Naive B cell (primary cell): Measurements from ENCODE around the gene DBNDD1. TPM values are rescaled to one million over a fixed set of nuclear protein-coding genes. Genes with fewer than 3 reads are reported as not detected.

ENCODE experiments used
- ATAC-seq, 2 donors: fragments of 150-1000 bp; cut with Tn5 transposase; 2 replicates each; pipeline ENCODE4 v1.10.0; 2021; ENCODE audit warnings: low read depth in 2 of 2, mild to moderate bottlenecking in 2 of 2, moderate library complexity in 2 of 2
- DNase-seq: peaks from one replicate; pipeline ENCODE4 v3.0.0; 2022
- H3K27ac Mint-ChIP-seq, 6 donors: one replicate each; pipeline ENCODE4 v1.8.0; 2020 to 2022; ENCODE audit warnings: mild to moderate bottlenecking in 6 of 6, mixed read lengths in 6 of 6, moderate library complexity in 5 of 6, inconsistent platforms in 2 of 6
- H3K27me3 Mint-ChIP-seq, 3 donors: one replicate each; pipeline ENCODE4 v1.8.0; 2021 to 2022; ENCODE audit warnings: mixed read lengths in 3 of 3, mild to moderate bottlenecking in 1 of 3
- H3K36me3 Mint-ChIP-seq, 2 donors: one replicate each; pipeline ENCODE4 v1.8.0; 2020 to 2022; ENCODE audit warnings: mixed read lengths in 2 of 2, inconsistent platforms in 1 of 2, mild to moderate bottlenecking in 1 of 2
- H3K4me1 Mint-ChIP-seq, 3 donors: one replicate each; pipeline ENCODE4 v1.8.0; 2020 to 2022; ENCODE audit warnings: mixed read lengths in 3 of 3, inconsistent platforms in 1 of 3, mild to moderate bottlenecking in 1 of 3, moderate library complexity in 1 of 3
- H3K4me3 Mint-ChIP-seq, 8 donors: one replicate each; pipeline ENCODE4 v1.8.0; 2020 to 2022; ENCODE audit warnings: mild to moderate bottlenecking in 8 of 8, mixed read lengths in 8 of 8, moderate library complexity in 8 of 8, inconsistent platforms in 2 of 8
- H3K9me3 Mint-ChIP-seq, 7 donors: one replicate each; pipeline ENCODE4 v1.8.0; 2020 to 2022; ENCODE audit warnings: mixed read lengths in 7 of 7, mild to moderate bottlenecking in 5 of 7, inconsistent platforms in 2 of 7, moderate library complexity in 1 of 7
- polyA plus RNA-seq, 6 donors: library from polyadenylated mRNA; unstranded; fragments of 300-500 nt; fragmentation: Illumina TruSeq; gene quantifications; one replicate each; pipeline ENCODE4 v1.2.3, GENCODE V29; 2021; ENCODE audit warnings: low read depth in 6 of 6

DBNDD1 gene
- polyA plus RNA-seq, 6 donors from 2014 or later, result 48.9 to 149 (median 68.5) TPM

DNA sequence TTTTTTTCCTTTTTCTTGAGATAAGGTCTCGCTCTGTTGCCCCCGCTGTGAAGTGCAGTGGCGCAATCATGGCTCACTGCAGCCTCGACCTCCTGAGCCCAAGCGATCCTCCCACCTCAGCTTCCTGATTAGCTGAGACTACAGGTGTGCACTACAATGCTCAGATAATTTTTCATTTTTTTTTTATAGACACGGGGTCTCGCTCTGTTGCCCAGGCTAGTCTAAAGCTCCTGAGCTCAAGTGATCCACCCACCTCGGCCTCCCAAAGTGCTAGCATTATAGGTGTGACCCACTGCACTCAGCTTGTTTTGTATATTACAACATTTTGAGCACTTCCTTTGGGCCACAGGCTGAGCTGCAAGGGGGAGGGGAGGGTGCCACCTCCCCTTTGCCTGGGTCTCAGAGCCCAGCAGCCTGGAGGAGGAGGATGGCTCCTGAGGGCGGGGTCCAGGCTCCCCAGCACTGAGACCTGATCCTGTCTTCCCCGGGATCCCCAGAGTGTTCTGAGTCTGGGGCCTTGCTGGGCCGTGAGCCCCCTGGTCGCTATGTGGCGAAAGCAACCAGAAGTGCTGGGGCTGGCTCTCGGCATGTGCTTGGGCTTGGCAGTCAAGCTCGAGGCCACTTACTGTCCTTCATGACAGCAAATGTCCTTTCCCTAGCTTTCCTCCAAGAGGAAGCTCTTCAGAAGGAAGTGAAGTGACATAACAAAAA is 62.6 kb downstream of the DBNDD1 start:
- ATAC-seq (peak; percentile 16 to 27), DNase-seq (no peak)
- Mint-ChIP-seq H3K4me3 (peak overlapping the region; percentile 53 to 84 (median 70)), H3K9me3 (no peaks in the 10 kb centered on the region), H3K27ac (peak overlapping the region; percentile 42 to 88 (median 68)), H3K36me3 (peaks cover 14 to 30% of the 10 kb centered on the region in 2 donors), H3K4me1 (peaks cover 71 to 83% (median 74%) of the 10 kb centered on the region in 3 donors), H3K27me3 (no peaks in the 10 kb centered on the region)

DNA sequence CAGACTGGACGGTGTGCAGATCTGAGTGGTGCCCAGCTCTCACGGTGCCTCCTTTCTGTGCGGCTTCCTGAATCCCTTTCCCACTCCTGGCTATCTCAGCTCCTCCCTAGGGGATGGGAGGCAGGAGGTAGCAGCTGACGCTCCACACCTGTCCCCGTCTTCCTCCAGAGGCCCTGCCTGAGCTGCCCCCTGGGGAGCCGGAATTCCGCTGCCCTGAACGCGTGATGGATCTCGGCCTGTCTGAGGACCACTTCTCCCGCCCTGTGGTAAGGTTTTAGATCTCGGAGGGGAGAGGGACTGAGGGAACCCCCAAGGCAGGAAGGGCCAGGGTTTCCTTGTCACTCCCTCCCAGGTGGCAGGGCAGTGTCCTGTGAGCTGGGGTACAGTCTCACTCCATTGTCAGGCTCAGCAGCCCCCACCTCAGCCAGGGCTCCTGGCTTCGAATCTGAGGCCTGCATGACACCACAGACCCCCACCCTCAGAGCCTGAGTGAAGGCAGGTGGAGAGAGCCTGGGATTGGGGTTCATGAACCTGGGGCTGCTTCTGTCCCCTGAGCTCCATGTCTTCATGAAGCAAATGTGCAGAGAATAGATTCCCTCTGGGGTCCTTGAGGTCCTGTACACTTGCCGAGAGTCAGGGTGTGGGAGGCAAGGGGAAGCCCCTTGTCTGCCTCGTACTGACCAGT is 64.1 kb downstream of the DBNDD1 start:
- H3K36me3 Mint-ChIP-seq, result peaks cover 14 to 25% of the 10 kb centered on the region in 2 donors
- peak overlapping the region in 5 of 6 donors; percentile 32 to 89 (median 83) for H3K27ac Mint-ChIP-seq
- DNase-seq (no peak), ATAC-seq (no peak)
- H3K4me1 Mint-ChIP-seq, result peaks cover 70 to 92% (median 79%) of the 10 kb centered on the region in 3 donors
- no peaks in the 10 kb centered on the region for H3K27me3 Mint-ChIP-seq
- no peaks in the 10 kb centered on the region for H3K9me3 Mint-ChIP-seq
- peak overlapping the region in 7 of 8 donors; percentile 54 to 90 (median 77) for H3K4me3 Mint-ChIP-seq

Other genes with a start within 250 kb of the DBNDD1 start
- gene FANCA, start 202.8 kb downstream of the DBNDD1 start, polyA plus RNA-seq, result 10 to 100 TPM; 11.7 to 30.5 (median 17.4) TPM
- under 1 TPM in 3 of 6 donors, not detected in 3; 0.09 to 0.57 (median 0.20) TPM for gene SPIRE2, start 191.0 kb downstream of the DBNDD1 start, polyA plus RNA-seq
- 100 to 1,000 TPM in 5 of 6 donors, 10 to 100 TPM in 1; 88.4 to 135 (median 108) TPM for gene TCF25, start 145.9 kb downstream of the DBNDD1 start, polyA plus RNA-seq
- gene MC1R, start 100.6 kb downstream of the DBNDD1 start, polyA plus RNA-seq, result under 1 TPM in 5 of 6 donors, not detected in 1; 0.12 to 0.62 (median 0.48) TPM
- 10 to 100 TPM in 1 of 6 donors, 1 to 10 TPM in 4, under 1 TPM in 1; 0.99 to 12.2 (median 5.0) TPM for gene TUBB3, start 96.1 kb downstream of the DBNDD1 start, polyA plus RNA-seq
- gene DEF8, start 70.7 kb downstream of the DBNDD1 start, polyA plus RNA-seq, result 100 to 1,000 TPM in 4 of 6 donors, 10 to 100 TPM in 2; 66.9 to 126 (median 105) TPM
- gene PRDM7, start 57.9 kb upstream of the DBNDD1 start, polyA plus RNA-seq, result not detected